ENCODE measurements around the gene ZBTB8B.

- no peak for TF ChIP-seq PRDM1 (tag by site-specific recombination; IDR thresholded peaks at IDR 0.05)
- TF ChIP-seq ZNF585B (tag by site-specific recombination; IDR thresholded peaks at IDR 0.05): no peak
These were observed 38.3 kb downstream of the ZBTB8B start for GRCh38 chr1:32503153-32503552.

Measured in HEK293 (cell line).